ENCODE data around the gene KIF17.

Gene KIF17

DNA sequence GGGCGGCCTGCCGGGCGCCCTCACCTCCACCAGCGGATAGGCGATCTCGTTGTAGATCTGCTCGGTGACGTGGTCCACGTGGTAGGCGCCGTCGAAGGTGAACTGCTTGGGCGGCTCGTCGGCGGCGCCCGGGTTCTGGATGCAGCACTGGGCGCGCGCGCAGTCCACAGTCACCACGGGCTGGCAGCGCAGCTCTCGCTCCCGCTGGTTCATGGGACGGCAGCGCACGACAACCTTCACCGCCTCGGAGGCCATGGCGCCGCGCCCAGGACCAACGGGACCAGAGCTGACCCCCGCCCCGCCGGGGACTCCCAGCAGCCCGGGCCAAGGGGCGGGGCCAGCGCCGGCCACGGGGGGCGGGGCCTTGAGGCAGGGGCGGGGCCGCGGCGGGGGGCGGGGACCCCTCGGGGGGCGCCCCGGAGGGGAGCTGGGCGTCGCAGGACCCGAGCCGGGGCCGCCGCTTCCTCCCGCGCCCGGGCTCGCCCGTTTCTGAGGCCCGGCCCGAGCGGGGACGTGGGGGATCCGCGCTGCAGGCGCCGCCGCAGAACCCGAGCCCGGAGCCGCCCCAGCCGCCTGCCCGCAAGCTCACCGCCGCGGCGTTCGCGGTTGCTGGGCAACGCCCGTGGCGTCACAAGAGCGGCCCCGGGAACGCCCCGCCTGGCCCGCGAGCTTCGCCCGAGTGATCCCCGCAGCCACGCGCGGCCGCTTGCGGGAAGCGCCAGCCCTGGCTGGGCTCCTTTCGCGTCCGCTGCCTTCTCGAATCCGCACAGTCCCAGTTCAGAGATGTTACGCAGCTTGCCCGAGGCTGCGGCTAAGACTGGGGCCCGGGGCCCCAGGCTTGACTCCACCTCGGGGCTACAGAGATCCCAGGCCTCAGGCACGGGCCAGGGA, at the start of gene KIF17:
Gene KIF17, minus strand, starts transcription at position 556 of the 891 bp plus-strand sequence. Its CDS starts 301 bp downstream, at position 255.
- peak within 1 kb of the TSS; percentile 50 for H3K4me3 ChIP-seq (ENCODE audit: low read depth, low read length)
- H3K27me3 ChIP-seq (ENCODE audit: control insufficient read depth, insufficient read depth, low read length), result peaks cover 3% of the 10 kb centered on the region
- peaks cover 1% of the 10 kb centered on the region for H3K4me1 ChIP-seq (ENCODE audit: control insufficient read depth, insufficient read depth, low read length)
- H3K9ac ChIP-seq (ENCODE audit: low read depth, low read length), result peak within 1 kb of the TSS; percentile 65
- peaks cover 12% of the 10 kb centered on the region for H3K36me3 ChIP-seq (ENCODE audit: control insufficient read depth, insufficient read depth, low read length)
- no peaks in the 10 kb centered on the region for H3K9me3 ChIP-seq (ENCODE audit: control insufficient read depth, insufficient read depth, low read length)

DNA sequence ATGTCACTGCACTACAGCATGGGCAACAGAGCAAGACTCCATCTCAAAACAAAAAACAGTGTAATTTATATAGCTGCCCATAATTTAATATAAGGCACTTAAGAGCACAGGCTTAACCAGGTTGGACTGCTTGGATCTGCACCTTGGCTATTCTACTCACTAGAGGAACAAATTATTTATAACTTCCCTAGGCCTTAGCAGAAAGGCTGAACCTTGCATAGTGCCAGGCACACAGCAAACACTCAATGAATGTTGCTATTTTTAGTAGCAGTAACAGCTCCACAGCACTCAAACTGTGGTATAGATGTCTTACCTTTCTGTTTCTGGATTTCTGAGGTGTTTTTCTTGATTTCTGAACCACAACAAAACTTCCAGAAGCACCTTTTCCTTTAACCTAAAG, 49.5 kb upstream of the KIF17 start:
- Histone ChIP-seq H3K4me3 (ENCODE audit: low read depth, low read length) (no peak overlapping the region), H3K9me3 (ENCODE audit: control insufficient read depth, insufficient read depth, low read length) (no peaks in the 10 kb centered on the region), H3K27me3 (ENCODE audit: control insufficient read depth, insufficient read depth, low read length) (no peaks in the 10 kb centered on the region), H3K4me1 (ENCODE audit: control insufficient read depth, insufficient read depth, low read length) (peaks cover 8% of the 10 kb centered on the region), H3K36me3 (ENCODE audit: control insufficient read depth, insufficient read depth, low read length) (peaks cover 27% of the 10 kb centered on the region), H3K9ac (ENCODE audit: low read depth, low read length) (no peak overlapping the region)

DNA sequence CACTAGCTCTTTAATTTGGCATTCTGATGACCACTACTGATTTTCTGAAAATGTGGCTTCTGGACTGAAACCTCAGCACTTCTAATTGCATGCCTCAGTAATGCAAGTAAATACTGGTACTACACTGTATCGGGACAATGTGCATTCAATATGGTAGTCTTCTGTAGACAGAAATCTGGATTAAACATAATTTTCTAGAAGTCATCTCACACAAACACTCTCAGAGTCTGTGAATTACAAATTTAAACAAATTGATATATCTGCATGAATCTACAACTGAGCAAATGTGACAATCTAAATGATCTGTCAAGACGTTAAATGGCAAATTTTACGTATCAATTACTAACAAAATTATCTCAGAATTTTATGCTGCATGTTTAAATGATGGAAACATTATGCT, 45.6 kb upstream of the KIF17 start:
- H3K27me3 ChIP-seq (ENCODE audit: control insufficient read depth, insufficient read depth, low read length), result no peaks in the 10 kb centered on the region
- peaks cover 8% of the 10 kb centered on the region for H3K4me1 ChIP-seq (ENCODE audit: control insufficient read depth, insufficient read depth, low read length)
- no peaks in the 10 kb centered on the region for H3K9me3 ChIP-seq (ENCODE audit: control insufficient read depth, insufficient read depth, low read length)
- no peak overlapping the region for H3K9ac ChIP-seq (ENCODE audit: low read depth, low read length)
- H3K4me3 ChIP-seq (ENCODE audit: low read depth, low read length), result no peak overlapping the region
- peaks cover 22% of the 10 kb centered on the region for H3K36me3 ChIP-seq (ENCODE audit: control insufficient read depth, insufficient read depth, low read length)

DNA sequence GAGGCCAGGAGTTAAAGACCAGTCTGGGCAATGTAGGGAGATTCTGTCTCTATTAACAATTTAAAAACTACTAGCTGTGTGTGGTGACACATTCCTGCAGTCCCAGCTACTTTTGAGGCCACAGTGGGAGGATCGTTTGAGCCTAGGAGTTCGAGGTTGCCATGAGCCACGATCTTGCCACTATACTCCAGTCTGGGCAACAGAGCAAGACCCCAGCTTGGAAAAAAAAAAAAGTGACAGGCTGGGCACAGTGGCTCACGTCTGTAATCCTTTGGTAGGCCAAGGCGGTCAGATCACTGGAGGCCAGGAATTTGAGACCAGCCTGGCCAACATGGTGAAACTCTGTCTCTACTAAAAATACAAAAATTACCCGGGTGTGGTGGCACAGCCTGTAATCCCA, 42.5 kb upstream of the KIF17 start:
- no peak overlapping the region for H3K9ac ChIP-seq (ENCODE audit: low read depth, low read length)
- H3K36me3 ChIP-seq (ENCODE audit: control insufficient read depth, insufficient read depth, low read length), result peaks cover 17% of the 10 kb centered on the region
- no peak overlapping the region for H3K4me3 ChIP-seq (ENCODE audit: low read depth, low read length)
- H3K27me3 ChIP-seq (ENCODE audit: control insufficient read depth, insufficient read depth, low read length), result no peaks in the 10 kb centered on the region
- peaks cover 8% of the 10 kb centered on the region for H3K4me1 ChIP-seq (ENCODE audit: control insufficient read depth, insufficient read depth, low read length)
- H3K9me3 ChIP-seq (ENCODE audit: control insufficient read depth, insufficient read depth, low read length), result no peaks in the 10 kb centered on the region

DNA sequence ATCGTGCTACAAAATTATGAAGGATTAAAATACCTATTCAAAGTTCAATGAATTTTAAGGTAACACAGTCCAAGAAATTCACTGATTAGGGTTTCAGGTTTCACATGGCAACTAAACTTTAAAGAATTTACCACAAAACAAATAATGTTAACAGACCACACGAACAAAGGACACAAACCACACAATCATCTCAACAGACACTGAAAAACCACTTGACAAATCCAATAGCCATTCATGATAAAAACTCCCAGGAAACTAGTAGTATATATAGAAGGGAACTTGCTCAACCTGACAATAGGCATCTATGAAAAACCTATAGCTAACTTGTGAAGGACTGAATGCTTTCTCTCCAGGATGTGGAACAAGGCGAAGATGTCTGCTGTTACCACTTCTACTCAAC, 35.8 kb upstream of the KIF17 start:
- Histone ChIP-seq H3K36me3 (ENCODE audit: control insufficient read depth, insufficient read depth, low read length) (peaks cover 6% of the 10 kb centered on the region), H3K9ac (ENCODE audit: low read depth, low read length) (no peak overlapping the region), H3K4me1 (ENCODE audit: control insufficient read depth, insufficient read depth, low read length) (no peaks in the 10 kb centered on the region), H3K9me3 (ENCODE audit: control insufficient read depth, insufficient read depth, low read length) (no peaks in the 10 kb centered on the region), H3K4me3 (ENCODE audit: low read depth, low read length) (no peak overlapping the region), H3K27me3 (ENCODE audit: control insufficient read depth, insufficient read depth, low read length) (no peaks in the 10 kb centered on the region)

DNA sequence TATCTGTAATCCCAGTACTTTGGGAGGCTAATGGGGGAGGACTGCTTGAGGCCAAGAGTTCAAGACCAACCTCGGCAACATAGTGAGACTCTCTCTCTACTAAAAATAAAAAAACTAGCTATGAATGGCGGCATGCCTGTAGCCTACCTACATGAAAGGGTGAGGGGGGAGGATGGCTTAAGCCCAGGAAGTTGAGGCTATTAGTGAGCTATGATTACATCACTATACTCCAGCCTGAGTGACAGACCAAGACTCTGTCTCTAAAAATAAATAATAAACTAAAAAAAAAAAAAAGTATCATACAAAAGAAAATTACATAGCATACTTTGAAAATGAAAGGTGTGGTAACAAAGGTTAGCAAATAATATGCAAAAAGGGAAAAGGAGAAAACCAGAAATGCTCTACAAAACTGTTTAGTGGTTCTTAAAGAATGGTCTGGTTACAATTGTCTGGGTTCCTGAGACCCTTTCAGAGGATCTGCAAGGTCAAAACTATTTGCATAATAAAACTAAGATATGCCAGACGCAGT, 33.7 kb upstream of the KIF17 start:
- Histone ChIP-seq H3K9me3 (ENCODE audit: control insufficient read depth, insufficient read depth, low read length) (no peaks in the 10 kb centered on the region), H3K4me1 (ENCODE audit: control insufficient read depth, insufficient read depth, low read length) (no peaks in the 10 kb centered on the region), H3K4me3 (ENCODE audit: low read depth, low read length) (no peak overlapping the region), H3K36me3 (ENCODE audit: control insufficient read depth, insufficient read depth, low read length) (peaks cover 15% of the 10 kb centered on the region), H3K9ac (ENCODE audit: low read depth, low read length) (no peak overlapping the region), H3K27me3 (ENCODE audit: control insufficient read depth, insufficient read depth, low read length) (no peaks in the 10 kb centered on the region)

DNA sequence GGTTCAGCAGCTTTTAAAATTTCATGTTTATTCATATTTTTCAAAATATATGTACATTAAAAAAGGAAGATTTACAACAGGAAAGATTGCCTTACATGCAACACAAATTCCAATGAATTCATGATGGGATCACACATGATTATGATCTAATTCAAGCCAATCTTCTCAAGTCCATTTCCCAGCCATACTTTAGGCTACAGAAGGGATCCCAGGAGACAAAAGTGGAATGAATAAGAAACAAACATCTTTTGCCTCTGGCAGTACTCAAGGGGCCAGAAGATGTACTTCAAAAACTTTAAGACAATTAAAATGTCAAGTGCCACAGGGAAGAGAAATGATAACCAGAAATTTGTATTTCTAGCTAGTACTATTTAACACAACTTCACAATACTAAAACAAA, 24.9 kb upstream of the KIF17 start:
- H3K9me3 ChIP-seq (ENCODE audit: control insufficient read depth, insufficient read depth, low read length), result no peaks in the 10 kb centered on the region
- no peaks in the 10 kb centered on the region for H3K27me3 ChIP-seq (ENCODE audit: control insufficient read depth, insufficient read depth, low read length)
- no peak overlapping the region for H3K4me3 ChIP-seq (ENCODE audit: low read depth, low read length)
- peaks cover 23% of the 10 kb centered on the region for H3K36me3 ChIP-seq (ENCODE audit: control insufficient read depth, insufficient read depth, low read length)
- H3K9ac ChIP-seq (ENCODE audit: low read depth, low read length), result no peak overlapping the region
- H3K4me1 ChIP-seq (ENCODE audit: control insufficient read depth, insufficient read depth, low read length), result no peaks in the 10 kb centered on the region

DNA sequence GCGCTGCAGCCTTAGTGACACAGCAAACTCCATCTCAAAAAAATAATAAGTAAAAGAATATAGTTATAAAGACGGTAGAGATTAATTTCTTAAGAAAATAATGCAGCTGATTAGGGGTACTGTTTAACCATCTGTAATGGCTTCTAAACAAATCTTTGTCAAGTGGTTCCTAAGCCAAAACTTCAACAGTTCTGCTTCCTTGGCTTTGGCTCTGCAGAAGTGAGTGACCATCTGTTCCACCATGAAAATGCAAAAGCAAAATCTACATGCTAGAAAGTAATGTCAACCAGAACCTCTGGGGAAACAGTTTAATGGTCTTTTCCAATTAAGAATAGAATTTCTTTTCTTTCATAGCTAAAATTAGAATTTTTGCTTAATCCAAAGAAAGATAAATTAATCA, 23.0 kb upstream of the KIF17 start:
- H3K36me3 ChIP-seq (ENCODE audit: control insufficient read depth, insufficient read depth, low read length), result peaks cover 13% of the 10 kb centered on the region
- H3K4me3 ChIP-seq (ENCODE audit: low read depth, low read length), result no peak overlapping the region
- H3K27me3 ChIP-seq (ENCODE audit: control insufficient read depth, insufficient read depth, low read length), result no peaks in the 10 kb centered on the region
- H3K4me1 ChIP-seq (ENCODE audit: control insufficient read depth, insufficient read depth, low read length), result no peaks in the 10 kb centered on the region
- no peak overlapping the region for H3K9ac ChIP-seq (ENCODE audit: low read depth, low read length)
- H3K9me3 ChIP-seq (ENCODE audit: control insufficient read depth, insufficient read depth, low read length), result no peaks in the 10 kb centered on the region

DNA sequence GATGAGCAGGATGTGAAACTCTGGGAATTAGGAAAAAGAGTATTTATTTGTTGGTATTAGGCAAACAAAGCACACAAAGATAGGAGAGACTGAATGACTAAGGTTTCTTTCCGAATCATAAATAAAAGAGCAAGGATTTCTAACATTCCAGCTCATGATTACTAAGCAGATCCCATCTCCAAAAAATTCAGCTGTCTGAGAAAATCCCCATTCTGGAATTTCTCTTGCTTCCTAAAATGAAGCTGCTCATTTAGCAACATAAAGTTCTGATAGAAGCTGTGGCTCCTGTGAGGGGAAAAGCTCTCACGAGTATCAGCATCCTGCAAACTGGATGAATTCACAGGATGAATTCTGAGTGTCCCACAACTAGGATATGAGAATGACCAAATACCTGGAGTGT, 21.4 kb upstream of the KIF17 start:
- H3K36me3 ChIP-seq (ENCODE audit: control insufficient read depth, insufficient read depth, low read length), result peaks cover 4% of the 10 kb centered on the region
- H3K9ac ChIP-seq (ENCODE audit: low read depth, low read length), result no peak overlapping the region
- no peaks in the 10 kb centered on the region for H3K4me1 ChIP-seq (ENCODE audit: control insufficient read depth, insufficient read depth, low read length)
- H3K27me3 ChIP-seq (ENCODE audit: control insufficient read depth, insufficient read depth, low read length), result no peaks in the 10 kb centered on the region
- H3K4me3 ChIP-seq (ENCODE audit: low read depth, low read length), result no peak overlapping the region
- no peaks in the 10 kb centered on the region for H3K9me3 ChIP-seq (ENCODE audit: control insufficient read depth, insufficient read depth, low read length)

DNA sequence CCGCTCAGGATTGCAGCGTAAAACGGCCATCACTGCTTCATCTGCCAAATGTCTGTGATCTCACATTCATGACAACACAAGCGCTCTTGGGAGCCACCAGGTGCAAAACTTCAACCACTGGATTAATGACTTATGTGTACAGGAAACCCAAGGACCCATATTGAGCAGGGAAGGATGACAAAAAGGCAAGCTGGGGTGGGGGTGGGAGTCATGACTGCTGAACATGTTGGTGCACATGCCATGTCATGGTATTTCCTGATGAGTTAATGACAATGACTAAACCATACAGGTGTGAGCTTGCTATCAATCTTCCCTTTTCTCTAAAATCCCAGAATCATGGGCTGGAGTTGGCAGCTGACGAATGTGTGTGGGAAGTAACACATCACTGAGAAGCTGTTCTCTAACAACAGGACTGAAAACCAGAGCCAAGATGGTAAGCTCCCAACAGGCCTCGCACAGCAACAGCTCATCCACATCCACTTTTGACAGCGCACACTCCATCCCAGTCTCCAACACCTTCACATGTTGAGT, 17.8 kb upstream of the KIF17 start:
- Histone ChIP-seq H3K9me3 (ENCODE audit: control insufficient read depth, insufficient read depth, low read length) (no peaks in the 10 kb centered on the region), H3K9ac (ENCODE audit: low read depth, low read length) (no peak overlapping the region), H3K36me3 (ENCODE audit: control insufficient read depth, insufficient read depth, low read length) (no peaks in the 10 kb centered on the region), H3K27me3 (ENCODE audit: control insufficient read depth, insufficient read depth, low read length) (peaks cover 18% of the 10 kb centered on the region), H3K4me1 (ENCODE audit: control insufficient read depth, insufficient read depth, low read length) (peaks cover 6% of the 10 kb centered on the region), H3K4me3 (ENCODE audit: low read depth, low read length) (no peak overlapping the region)

DNA sequence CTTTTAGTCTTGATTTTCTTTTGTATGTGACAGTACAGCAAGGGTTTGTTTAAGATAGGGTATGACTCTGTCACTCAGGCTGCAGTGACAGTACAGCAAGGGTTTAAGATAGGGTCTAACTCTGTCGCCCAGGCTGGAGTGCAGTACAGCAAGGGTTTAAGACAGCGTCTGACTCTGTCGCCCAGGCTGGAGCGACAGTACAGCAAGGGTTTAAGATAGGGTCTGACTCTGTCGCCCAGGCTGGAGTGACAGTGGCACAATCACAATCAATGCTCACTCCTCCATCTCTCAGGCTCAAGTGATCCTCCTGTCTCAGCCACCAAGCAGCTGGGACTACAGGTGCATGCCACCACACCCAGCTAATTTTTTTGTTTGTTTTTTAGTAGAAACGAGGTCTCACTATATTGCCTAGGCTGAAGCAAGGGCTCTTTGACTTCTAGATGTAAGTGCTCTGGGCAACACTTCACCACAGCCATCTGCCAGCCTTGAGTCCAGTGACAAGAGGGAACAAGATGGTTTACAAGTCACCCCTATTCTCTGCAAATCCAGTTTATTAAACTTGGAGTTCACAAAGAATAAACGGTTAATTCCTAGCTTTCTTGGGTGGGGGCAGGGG, 15.7 kb upstream of the KIF17 start:
- Histone ChIP-seq H3K27me3 (ENCODE audit: control insufficient read depth, insufficient read depth, low read length) (peaks cover 24% of the 10 kb centered on the region), H3K4me3 (ENCODE audit: low read depth, low read length) (peak overlapping the region; percentile 79), H3K9ac (ENCODE audit: low read depth, low read length) (peak overlapping the region; percentile 12), H3K36me3 (ENCODE audit: control insufficient read depth, insufficient read depth, low read length) (no peaks in the 10 kb centered on the region), H3K9me3 (ENCODE audit: control insufficient read depth, insufficient read depth, low read length) (no peaks in the 10 kb centered on the region), H3K4me1 (ENCODE audit: control insufficient read depth, insufficient read depth, low read length) (peaks cover 12% of the 10 kb centered on the region)
